ENCODE results near the gene PDE6G.

Gene PDE6G

GRCh38 chr17:81616877-81617276 lies 39.5 kb downstream of the PDE6G start:
- H3K4me3 ChIP-seq (replicated peaks; ENCODE audit: low read depth, low read length), result no peak overlapping the region
- TF ChIP-seq CTCF (IDR thresholded peaks at IDR 0.05; ENCODE audit: low read length, missing control alignments), result no peak
- no peak for DNase-seq (ENCODE audit: low read depth)

DNA sequence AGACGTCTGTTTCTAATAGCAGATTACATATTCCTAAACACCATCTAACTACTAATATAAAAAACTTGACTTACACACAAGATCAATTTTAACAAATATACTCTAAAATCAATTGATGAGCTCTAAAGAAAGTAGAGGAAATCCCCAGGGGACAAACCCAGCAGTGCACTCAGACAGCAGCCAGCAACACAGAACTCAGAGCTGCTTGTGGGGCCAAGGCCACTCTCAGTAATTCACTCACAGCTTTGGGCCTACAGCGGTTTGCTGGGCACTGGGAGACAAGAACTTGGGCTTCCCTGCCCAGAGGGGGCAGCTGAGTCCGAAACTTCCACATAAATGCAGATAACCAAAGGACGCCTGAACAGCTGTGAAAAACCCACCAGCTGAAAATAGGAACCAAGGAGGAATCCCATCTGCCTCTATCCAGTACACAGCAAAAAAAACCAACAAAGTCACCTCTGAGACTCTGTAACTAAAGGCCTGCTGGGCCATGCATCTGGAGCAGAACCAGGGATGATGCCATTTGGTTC lies 40.9 kb downstream of the PDE6G start:
- no peak overlapping the region for H3K4me3 ChIP-seq (replicated peaks; ENCODE audit: low read depth, low read length)
- TF ChIP-seq CTCF (IDR thresholded peaks at IDR 0.05; ENCODE audit: low read length, missing control alignments), result no peak
- DNase-seq (ENCODE audit: low read depth), result no peak

DNA sequence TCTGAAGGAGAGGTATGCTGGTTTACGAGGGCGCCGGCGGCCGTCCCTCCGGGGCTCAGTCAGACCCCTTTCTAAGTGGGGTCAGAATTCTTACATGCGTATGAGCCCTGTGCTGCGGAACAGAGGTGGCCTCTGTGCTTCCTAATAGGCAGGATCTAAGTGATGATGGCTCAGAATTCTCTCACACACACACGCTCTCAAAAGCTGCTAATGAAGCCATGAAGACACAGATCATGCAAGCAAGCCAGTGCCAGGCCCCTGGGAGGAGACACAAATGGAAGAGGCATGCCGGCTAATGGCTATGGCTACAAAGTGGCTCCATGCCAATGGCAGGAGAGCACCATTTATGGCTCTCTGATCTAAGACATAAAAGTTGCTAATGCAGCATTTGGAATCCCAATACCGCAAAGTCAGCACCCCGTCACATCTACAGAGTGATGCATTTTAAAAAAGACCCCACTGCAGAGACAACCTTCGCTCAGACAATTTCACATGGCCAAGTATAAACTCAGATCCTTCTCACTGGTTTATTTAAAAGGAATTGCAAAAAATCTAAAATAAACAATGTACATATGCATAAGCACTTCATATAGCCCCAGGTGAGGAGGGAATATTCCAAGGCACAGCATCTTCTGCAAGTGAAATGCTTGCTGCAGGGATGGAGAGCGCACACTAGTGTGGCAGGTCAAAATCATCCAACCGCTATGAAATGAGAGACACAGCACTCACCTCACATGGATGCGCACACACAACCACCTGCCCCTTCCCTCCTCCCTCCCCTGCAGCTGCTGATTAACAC lies 44.0 kb downstream of the PDE6G start:
- H3K4me3 ChIP-seq (replicated peaks; ENCODE audit: low read depth, low read length), result no peak overlapping the region
- no peak for TF ChIP-seq CTCF (IDR thresholded peaks at IDR 0.05; ENCODE audit: low read length, missing control alignments)
- no peak for DNase-seq (ENCODE audit: low read depth)

DNA sequence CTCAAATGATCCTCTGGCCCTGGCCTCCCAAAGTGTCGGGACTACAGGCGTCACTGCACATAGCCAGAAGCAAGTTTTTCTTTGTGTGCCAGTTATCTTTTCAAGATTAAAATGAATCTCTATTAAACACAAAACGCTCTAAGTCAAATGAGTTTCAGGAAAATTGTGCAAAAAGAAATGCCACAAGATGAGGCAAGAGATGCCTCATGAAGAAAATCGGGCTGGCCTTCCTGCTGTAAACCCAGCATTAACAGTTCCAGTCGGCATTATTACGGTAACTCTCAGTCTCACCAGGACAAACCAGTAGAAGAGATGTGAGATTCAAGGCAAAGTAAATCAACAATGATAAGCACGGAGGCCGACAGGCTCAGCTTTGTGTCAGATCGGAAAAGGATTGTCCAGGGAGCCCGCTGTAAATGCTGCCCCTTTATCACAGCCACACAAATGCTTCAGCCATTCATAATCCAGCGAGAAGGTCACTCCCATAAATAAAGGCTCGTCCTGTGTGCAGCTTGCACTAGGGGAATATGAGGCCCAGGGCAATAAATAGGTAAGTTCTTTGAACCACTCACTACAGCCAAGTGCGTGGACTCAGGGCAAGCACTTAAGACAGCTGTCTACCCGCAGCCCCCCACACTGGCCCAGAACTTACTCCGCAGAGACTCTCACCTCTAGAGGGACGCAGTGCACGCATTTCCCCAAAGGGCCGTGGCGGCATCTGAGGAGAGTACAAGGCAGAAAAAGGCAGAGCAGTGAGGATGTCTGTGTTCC lies 46.6 kb downstream of the PDE6G start:
- no peak for TF ChIP-seq CTCF (IDR thresholded peaks at IDR 0.05; ENCODE audit: low read length, missing control alignments)
- H3K4me3 ChIP-seq (replicated peaks; ENCODE audit: low read depth, low read length), result no peak overlapping the region
- no peak for DNase-seq (ENCODE audit: low read depth)

DNA sequence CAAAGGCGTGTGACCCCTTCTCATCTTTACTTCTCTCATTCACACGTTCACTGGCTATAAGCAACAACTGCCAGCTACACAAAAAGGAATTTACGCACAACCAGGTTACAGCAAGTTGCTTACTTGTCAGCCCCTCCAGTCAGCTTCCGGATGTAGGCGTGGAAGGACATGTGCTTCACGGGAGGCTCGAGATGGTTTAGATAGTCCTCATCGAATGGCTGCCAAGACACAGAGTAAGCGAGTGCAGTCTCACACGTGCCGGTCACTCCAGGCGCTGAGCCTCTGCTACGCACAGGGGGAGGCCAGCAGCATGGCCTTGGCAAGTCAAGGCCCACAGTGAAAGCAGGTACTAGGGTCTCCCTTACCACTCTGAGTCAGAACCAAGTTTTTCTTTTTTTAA lies 47.7 kb downstream of the PDE6G start:
- TF ChIP-seq CTCF (IDR thresholded peaks at IDR 0.05; ENCODE audit: low read length, missing control alignments), result no peak
- no peak overlapping the region for H3K4me3 ChIP-seq (replicated peaks; ENCODE audit: low read depth, low read length)
- DNase-seq (ENCODE audit: low read depth), result no peak

DNA sequence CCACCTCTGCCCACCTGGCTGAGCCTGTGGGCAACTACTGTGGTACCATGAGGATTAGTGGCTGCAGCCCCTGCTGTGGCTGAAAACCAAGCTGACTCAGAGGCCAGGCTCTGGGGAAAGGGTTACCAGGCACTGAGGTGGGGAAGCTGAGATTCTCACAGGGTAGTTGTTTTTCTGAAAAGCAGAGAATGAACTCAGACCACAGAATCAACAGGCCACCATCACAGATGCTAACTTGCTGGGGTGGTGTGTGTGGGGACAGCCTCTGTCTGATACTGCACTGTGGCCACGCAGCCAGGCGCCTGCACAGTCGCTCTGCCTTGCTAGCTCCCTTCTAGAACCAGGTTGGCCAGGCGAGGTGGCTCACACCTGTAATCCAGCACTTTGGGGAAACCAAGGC lies 48.3 kb downstream of the PDE6G start:
- no peak for DNase-seq (ENCODE audit: low read depth)
- no peak for TF ChIP-seq CTCF (IDR thresholded peaks at IDR 0.05; ENCODE audit: low read length, missing control alignments)
- no peak overlapping the region for H3K4me3 ChIP-seq (replicated peaks; ENCODE audit: low read depth, low read length)

Measured in fibroblast of pulmonary artery (primary cell).